ENCODE data around the gene FUT9. TPM values are rescaled to one million over a fixed set of nuclear protein-coding genes. Genes with fewer than 3 reads are reported as not detected.

FUT9 gene
- total and polyA plus RNA-seq, 2 of the 13 experiments (the other 11 are each of a cell fraction or from before 2014, with no cell fraction given), result 0.01 TPM; not detected in 1

DNA sequence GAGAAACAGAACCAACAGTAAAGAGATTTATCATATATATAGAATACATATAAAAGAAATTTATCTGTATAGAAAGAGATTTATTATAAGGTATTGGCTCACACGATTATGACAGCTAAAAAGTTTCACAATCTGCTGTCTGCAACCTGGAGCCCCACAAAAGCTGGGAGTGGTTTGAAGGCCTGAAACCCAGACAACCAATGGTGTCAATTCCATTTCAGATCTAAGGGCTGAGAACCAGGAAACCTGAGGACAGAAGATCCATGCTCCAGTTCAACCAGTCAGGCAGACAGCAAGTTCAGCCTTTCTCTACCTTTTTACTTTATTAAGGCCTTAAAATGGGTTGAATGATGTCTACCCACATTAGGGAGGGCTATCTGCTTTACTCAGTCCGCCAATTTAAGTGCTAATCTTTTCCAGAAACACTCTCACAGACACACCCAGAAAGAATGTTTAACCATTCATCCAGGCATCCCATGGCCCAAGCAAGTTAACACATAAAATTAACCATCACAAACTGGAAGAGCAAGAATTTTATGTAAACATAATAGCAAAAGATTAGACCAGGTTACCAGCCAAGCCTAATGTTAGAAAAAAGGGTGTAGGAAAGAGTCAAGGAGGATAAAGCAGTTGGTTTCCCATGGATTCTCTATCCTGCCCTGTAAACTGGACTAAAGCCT is 170.9 kb downstream of the FUT9 start (continued):
- TF ChIP-seq, protein P1, sequence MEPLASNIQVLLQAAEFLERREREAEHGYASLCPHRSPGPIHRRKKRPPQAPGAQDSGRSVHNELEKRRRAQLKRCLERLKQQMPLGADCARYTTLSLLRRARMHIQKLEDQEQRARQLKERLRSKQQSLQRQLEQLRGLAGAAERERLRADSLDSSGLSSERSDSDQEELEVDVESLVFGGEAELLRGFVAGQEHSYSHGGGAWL (CRISPR knock-in tag; IDR thresholded peaks at IDR 0.05), result no peak
- TF ChIP-seq NAIF1 (CRISPR knock-in tag; IDR thresholded peaks at IDR 0.05; ENCODE audit: borderline replicate concordance), result no peak
- TF ChIP-seq HOXD1 (CRISPR knock-in tag; IDR thresholded peaks at IDR 0.05), result no peak
- TF ChIP-seq SRF (IDR thresholded peaks at IDR 0.05; ENCODE audit: low read depth, low read length), result no peak
- TF ChIP-seq, protein P2, sequence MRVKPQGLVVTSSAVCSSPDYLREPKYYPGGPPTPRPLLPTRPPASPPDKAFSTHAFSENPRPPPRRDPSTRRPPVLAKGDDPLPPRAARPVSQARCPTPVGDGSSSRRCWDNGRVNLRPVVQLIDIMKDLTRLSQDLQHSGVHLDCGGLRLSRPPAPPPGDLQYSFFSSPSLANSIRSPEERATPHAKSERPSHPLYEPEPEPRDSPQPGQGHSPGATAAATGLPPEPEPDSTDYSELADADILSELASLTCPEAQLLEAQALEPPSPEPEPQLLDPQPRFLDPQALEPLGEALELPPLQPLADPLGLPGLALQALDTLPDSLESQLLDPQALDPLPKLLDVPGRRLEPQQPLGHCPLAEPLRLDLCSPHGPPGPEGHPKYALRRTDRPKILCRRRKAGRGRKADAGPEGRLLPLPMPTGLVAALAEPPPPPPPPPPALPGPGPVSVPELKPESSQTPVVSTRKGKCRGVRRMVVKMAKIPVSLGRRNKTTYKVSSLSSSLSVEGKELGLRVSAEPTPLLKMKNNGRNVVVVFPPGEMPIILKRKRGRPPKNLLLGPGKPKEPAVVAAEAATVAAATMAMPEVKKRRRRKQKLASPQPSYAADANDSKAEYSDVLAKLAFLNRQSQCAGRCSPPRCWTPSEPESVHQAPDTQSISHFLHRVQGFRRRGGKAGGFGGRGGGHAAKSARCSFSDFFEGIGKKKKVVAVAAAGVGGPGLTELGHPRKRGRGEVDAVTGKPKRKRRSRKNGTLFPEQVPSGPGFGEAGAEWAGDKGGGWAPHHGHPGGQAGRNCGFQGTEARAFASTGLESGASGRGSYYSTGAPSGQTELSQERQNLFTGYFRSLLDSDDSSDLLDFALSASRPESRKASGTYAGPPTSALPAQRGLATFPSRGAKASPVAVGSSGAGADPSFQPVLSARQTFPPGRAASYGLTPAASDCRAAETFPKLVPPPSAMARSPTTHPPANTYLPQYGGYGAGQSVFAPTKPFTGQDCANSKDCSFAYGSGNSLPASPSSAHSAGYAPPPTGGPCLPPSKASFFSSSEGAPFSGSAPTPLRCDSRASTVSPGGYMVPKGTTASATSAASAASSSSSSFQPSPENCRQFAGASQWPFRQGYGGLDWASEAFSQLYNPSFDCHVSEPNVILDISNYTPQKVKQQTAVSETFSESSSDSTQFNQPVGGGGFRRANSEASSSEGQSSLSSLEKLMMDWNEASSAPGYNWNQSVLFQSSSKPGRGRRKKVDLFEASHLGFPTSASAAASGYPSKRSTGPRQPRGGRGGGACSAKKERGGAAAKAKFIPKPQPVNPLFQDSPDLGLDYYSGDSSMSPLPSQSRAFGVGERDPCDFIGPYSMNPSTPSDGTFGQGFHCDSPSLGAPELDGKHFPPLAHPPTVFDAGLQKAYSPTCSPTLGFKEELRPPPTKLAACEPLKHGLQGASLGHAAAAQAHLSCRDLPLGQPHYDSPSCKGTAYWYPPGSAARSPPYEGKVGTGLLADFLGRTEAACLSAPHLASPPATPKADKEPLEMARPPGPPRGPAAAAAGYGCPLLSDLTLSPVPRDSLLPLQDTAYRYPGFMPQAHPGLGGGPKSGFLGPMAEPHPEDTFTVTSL (CRISPR knock-in tag; IDR thresholded peaks at IDR 0.05; ENCODE audit: borderline replicate concordance), result no peak
- TF ChIP-seq ZFP37 (CRISPR knock-in tag; IDR thresholded peaks at IDR 0.05; ENCODE audit: borderline replicate concordance), result no peak
- TF ChIP-seq RXRA (CRISPR knock-in tag; IDR thresholded peaks at IDR 0.05), result no peak
- no peak for TF ChIP-seq PAF1 (CRISPR knock-in tag; IDR thresholded peaks at IDR 0.05)
- no peak for TF ChIP-seq ATF7 (IDR thresholded peaks at IDR 0.05)
- TF ChIP-seq ATF7 (CRISPR knock-in tag; IDR thresholded peaks at IDR 0.05), result no peak
- TF ChIP-seq HIVEP1 (CRISPR knock-in tag; IDR thresholded peaks at IDR 0.05), result no peak
- no peak for TF ChIP-seq MED8 (CRISPR knock-in tag; IDR thresholded peaks at IDR 0.05; ENCODE audit: insufficient replicate concordance)
